ENCODE data around the gene MOGAT3.

DNA sequence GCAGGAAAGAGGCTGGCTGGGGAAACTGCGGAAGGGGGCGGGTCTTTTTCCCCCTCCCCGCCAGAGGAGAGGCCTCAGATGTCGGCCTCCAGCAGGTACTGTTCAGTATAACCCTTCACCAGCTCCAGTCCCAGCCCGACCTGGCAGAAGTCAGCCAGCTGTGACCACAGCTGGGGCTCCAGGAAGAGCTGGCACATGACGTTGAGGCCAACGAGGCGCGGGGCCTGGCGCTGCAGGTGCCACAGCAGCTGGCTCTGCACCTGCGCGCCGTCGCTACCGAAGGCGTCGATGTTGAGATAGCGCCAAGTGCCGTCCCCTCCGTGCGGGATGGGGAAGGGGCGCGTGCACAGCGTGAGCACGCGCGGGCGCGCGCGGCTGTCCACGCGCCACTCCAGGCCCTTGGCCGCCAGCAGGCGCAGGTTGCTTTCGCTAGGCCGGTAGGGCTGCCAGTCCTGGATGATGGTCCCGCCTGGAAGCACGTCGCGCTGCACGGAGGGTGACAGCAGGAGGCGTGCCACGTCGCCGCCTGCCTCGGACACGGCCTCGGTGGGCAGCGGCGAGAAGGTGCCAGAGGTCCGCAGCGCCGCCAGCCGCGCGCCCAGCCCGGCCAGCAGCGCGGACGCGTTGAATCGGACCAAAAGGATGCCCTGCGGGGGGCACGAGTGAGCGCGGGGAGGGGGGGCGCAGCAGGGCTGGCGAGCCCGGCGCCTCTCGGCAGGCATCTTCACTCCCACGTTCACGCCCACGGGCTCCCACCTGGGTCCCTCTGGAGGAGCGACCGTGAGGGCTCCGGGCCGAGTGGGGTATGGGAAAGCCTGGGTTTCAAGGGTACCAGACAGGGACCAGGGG is 28.6 kb downstream of the MOGAT3 start:
- TF ChIP-seq, protein P1, sequence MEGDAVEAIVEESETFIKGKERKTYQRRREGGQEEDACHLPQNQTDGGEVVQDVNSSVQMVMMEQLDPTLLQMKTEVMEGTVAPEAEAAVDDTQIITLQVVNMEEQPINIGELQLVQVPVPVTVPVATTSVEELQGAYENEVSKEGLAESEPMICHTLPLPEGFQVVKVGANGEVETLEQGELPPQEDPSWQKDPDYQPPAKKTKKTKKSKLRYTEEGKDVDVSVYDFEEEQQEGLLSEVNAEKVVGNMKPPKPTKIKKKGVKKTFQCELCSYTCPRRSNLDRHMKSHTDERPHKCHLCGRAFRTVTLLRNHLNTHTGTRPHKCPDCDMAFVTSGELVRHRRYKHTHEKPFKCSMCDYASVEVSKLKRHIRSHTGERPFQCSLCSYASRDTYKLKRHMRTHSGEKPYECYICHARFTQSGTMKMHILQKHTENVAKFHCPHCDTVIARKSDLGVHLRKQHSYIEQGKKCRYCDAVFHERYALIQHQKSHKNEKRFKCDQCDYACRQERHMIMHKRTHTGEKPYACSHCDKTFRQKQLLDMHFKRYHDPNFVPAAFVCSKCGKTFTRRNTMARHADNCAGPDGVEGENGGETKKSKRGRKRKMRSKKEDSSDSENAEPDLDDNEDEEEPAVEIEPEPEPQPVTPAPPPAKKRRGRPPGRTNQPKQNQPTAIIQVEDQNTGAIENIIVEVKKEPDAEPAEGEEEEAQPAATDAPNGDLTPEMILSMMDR (IDR thresholded peaks at IDR 0.05 in 2 of 3, conservative IDR thresholded peaks at IDR 0.05 in 1 of 3; ENCODE audit: insufficient read depth in 2 of 3, low read depth in 1 of 3, low read length in 3 of 3), result no peak
- TF ChIP-seq MAFK (IDR thresholded peaks at IDR 0.05; ENCODE audit: low read length) (no peak), MEF2A (IDR thresholded peaks at IDR 0.05; ENCODE audit: control insufficient read depth, low read depth, low read length) (no peak), GTF2F1 (IDR thresholded peaks at IDR 0.05; ENCODE audit: low read depth, low read length) (no peak), ZFP30 (CRISPR knock-in tag; IDR thresholded peaks at IDR 0.05; ENCODE audit: borderline replicate concordance) (no peak), MAZ (CRISPR knock-in tag; conservative IDR thresholded peaks at IDR 0.05 in 1 of 2, IDR thresholded peaks at IDR 0.05 in 1 of 2) (no peak), DPF2 (IDR thresholded peaks at IDR 0.05) (no peak), NFE2 (IDR thresholded peaks at IDR 0.05; ENCODE audit: low read depth) (no peak), EZH2 (IDR thresholded peaks at IDR 0.05; ENCODE audit: borderline replicate concordance, low read depth, low read length) (no peak), ZNF274 (IDR thresholded peaks at IDR 0.05; ENCODE audit: borderline replicate concordance, low read depth, low read length) (no peak), RFX5 (IDR thresholded peaks at IDR 0.05; ENCODE audit: low read depth, low read length) (no peak), SRSF9 (IDR thresholded peaks at IDR 0.05; ENCODE audit: borderline replicate concordance, low read depth, low read length) (no peak)
- TF ChIP-seq, protein P2, sequence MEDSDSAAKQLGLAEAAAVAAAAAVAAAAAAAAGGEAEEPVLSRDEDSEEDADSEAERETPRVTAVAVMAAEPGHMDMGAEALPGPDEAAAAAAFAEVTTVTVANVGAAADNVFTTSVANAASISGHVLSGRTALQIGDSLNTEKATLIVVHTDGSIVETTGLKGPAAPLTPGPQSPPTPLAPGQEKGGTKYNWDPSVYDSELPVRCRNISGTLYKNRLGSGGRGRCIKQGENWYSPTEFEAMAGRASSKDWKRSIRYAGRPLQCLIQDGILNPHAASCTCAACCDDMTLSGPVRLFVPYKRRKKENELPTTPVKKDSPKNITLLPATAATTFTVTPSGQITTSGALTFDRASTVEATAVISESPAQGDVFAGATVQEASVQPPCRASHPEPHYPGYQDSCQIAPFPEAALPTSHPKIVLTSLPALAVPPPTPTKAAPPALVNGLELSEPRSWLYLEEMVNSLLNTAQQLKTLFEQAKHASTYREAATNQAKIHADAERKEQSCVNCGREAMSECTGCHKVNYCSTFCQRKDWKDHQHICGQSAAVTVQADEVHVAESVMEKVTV (CRISPR knock-in tag; IDR thresholded peaks at IDR 0.05), result no peak
- TF ChIP-seq, protein P3, sequence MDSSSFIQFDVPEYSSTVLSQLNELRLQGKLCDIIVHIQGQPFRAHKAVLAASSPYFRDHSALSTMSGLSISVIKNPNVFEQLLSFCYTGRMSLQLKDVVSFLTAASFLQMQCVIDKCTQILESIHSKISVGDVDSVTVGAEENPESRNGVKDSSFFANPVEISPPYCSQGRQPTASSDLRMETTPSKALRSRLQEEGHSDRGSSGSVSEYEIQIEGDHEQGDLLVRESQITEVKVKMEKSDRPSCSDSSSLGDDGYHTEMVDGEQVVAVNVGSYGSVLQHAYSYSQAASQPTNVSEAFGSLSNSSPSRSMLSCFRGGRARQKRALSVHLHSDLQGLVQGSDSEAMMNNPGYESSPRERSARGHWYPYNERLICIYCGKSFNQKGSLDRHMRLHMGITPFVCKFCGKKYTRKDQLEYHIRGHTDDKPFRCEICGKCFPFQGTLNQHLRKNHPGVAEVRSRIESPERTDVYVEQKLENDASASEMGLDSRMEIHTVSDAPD (CRISPR knock-in tag; IDR thresholded peaks at IDR 0.05), result no peak

Data from K562 (cell line).